Tibial nerve (tissue), 4 donors: ENCODE measurements around the gene TUBB3. TPM values are rescaled to one million over a fixed set of nuclear protein-coding genes. Genes with fewer than 3 reads are reported as not detected.

Source experiments
- DNase-seq, 2 donors: peaks; one replicate each; pipeline ENCODE4 v3.0.0-alpha.2; 2019; ENCODE audit warnings: low spot score in 2 of 2
- H3K27ac ChIP-seq, 4 donors: fragments of 200-600 bp; sonication (generic) in 3 of 4; one replicate each; pipeline ENCODE4 v1.5.1; 2017 to 2019; ENCODE audit warnings: mild to moderate bottlenecking in 1 of 4
- H3K27me3 ChIP-seq, 2 donors: fragments of 200-600 bp; sonication (generic) in 1 of 2; one replicate each; pipeline versions ENCODE4 v1.5.1 to v1.6.0; 2017 to 2019
- H3K36me3 ChIP-seq, 3 donors: fragments of 200-600 bp; sonication (generic); one replicate each; pipeline ENCODE4 v1.5.1; 2018 to 2019
- H3K4me1 ChIP-seq, 4 donors: fragments of 200-600 bp; sonication (generic) in 3 of 4; one replicate each; pipeline ENCODE4 v1.5.1; 2017 to 2019
- H3K4me3 ChIP-seq, 4 donors: fragments of 200-600 bp; sonication (generic) in 3 of 4; one replicate each; pipeline ENCODE4 v1.5.1; 2017 to 2019; ENCODE audit warnings: mild to moderate bottlenecking in 1 of 4, moderate library complexity in 1 of 4
- H3K9me3 ChIP-seq, 4 donors: fragments of 200-600 bp; sonication (generic) in 3 of 4; one replicate each; pipeline ENCODE4 v1.5.1; 2017 to 2019
- CTCF ChIP-seq, 5 experiments: fragments of 200-600 bp in 3 of 5; fragments of 450-650 bp in 2 of 5; sonication (generic) in 3 of 5; IDR thresholded peaks; one replicate each; pipeline ENCODE4 v1.5.1; 2016 to 2019; ENCODE audit warnings: antibody characterized with exemption in 5 of 5, mild to moderate bottlenecking in 3 of 5, moderate library complexity in 2 of 5
- EP300 ChIP-seq, 2 donors: sonication (generic); formaldehyde crosslinking; IDR thresholded peaks; one replicate each; pipeline ENCODE4 v1.6.1; 2017; ENCODE audit warnings: antibody characterized with exemption in 2 of 2, mild to moderate bottlenecking in 1 of 2
- POLR2A ChIP-seq, 2 donors: fragments of 450-650 bp; IDR thresholded peaks; one replicate each; pipeline ENCODE4 v1.6.1; 2017; ENCODE audit warnings: antibody characterized with exemption in 2 of 2, mild to moderate bottlenecking in 2 of 2, moderate library complexity in 2 of 2
- WGBS, 2 donors: methylation state at CpG; one replicate each; pipeline ENCODE4 v1.1.5; 2018; 5-methylcytosine and 5-hydroxymethylcytosine counted together
- total RNA-seq, 4 donors: library from RNA; depleted of rRNA; stranded (reverse); fragments of >200 nt; gene quantifications; one replicate each; pipeline ENCODE4 v1.1.0, GENCODE V29; 2016

TUBB3 gene
- total RNA-seq, 4 donors from 2014 or later: 0.59 to 12.0 (median 3.5) TPM; not detected in 1

DNA sequence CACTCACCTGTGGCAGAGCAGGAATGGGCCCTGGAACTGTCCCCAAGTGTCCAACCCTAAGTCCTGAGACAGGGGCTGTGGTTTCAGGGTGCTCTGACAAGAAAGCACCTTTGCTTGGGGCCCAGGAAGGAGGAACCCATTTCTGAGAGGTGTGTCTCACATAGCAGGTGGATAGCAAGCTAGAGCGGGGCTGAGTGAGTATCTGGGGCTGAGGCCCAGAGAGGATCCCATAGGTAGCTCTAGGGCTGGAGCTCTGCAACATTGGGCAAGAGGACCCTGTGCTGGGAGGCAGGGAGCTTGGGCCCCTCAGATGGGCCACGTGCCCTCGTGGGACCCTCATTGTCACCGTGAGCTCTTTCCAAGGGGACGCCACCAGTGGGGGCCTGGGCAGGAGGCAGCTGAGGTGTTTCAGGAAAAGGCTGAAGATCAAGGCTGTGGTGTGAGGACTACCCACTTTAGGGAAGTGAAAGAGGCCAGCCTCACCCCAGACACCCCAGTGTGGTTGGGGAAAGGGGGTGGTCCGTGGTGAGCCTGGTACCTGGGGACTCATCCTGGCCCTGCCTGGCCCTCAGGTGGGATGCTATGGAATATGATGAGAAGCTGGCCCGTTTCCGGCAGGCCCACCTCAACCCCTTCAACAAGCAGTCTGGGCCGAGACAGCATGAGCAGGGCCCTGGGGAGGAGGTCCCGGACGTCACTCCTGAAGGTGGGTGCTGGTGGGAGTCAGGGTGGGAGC lies 30.7 kb downstream of the TUBB3 start:
- Histone ChIP-seq H3K9me3 (no peaks in the 10 kb centered on the region), H3K36me3 (peaks cover 0 to 60% (median 0%) of the 10 kb centered on the region in 3 donors), H3K4me3 (no peak overlapping the region), H3K27me3 (no peaks in the 10 kb centered on the region), H3K4me1 (peaks cover 0 to 13% (median 4%) of the 10 kb centered on the region in 4 donors), H3K27ac (no peak overlapping the region)
- TF ChIP-seq CTCF (IDR thresholded peaks at IDR 0.05) (no peak), POLR2A (IDR thresholded peaks at IDR 0.05) (no peak), EP300 (IDR thresholded peaks at IDR 0.05) (no peak)
- 92 to 95% methylated on average over 9 to 11 of the region's 11 CpGs for WGBS, 2 donors
- no peak for DNase-seq

DNA sequence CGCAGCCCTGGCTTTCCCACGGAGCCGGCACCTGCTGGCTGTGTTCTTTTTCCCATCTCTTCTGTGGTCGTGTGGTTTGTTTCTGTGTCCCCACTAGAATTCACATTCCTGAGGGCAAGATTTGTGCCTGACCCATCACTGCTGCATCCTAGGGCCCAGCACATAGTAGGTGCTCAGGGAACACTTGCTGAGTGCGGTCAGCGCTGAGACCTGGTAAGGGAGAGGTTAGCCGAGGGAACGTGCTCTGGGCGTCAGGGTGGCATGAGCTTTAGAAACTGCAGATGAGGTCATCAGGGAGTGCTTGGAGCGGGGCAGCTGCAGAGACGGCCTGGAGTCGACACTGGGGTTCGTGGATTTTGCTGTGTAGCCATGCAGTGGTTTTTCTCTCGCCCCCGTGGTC lies 31.3 kb downstream of the TUBB3 start:
- no peak overlapping the region for H3K4me3 ChIP-seq
- no peaks in the 10 kb centered on the region for H3K27me3 ChIP-seq
- WGBS, 2 donors: 91 to 92% methylated on average over 15 of the region's 15 CpGs
- peaks cover 0 to 8% (median 2%) of the 10 kb centered on the region in 4 donors for H3K4me1 ChIP-seq
- TF ChIP-seq EP300 (IDR thresholded peaks at IDR 0.05) (no peak), POLR2A (IDR thresholded peaks at IDR 0.05) (no peak), CTCF (IDR thresholded peaks at IDR 0.05) (no peak)
- no peaks in the 10 kb centered on the region for H3K9me3 ChIP-seq
- peaks cover 0 to 67% (median 0%) of the 10 kb centered on the region in 3 donors for H3K36me3 ChIP-seq
- H3K27ac ChIP-seq: no peak overlapping the region
- DNase-seq: no peak

DNA sequence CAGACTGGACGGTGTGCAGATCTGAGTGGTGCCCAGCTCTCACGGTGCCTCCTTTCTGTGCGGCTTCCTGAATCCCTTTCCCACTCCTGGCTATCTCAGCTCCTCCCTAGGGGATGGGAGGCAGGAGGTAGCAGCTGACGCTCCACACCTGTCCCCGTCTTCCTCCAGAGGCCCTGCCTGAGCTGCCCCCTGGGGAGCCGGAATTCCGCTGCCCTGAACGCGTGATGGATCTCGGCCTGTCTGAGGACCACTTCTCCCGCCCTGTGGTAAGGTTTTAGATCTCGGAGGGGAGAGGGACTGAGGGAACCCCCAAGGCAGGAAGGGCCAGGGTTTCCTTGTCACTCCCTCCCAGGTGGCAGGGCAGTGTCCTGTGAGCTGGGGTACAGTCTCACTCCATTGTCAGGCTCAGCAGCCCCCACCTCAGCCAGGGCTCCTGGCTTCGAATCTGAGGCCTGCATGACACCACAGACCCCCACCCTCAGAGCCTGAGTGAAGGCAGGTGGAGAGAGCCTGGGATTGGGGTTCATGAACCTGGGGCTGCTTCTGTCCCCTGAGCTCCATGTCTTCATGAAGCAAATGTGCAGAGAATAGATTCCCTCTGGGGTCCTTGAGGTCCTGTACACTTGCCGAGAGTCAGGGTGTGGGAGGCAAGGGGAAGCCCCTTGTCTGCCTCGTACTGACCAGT lies 32.0 kb downstream of the TUBB3 start:
- Histone ChIP-seq H3K36me3 (peaks cover 0 to 73% (median 0%) of the 10 kb centered on the region in 3 donors), H3K4me3 (no peak overlapping the region), H3K9me3 (no peaks in the 10 kb centered on the region), H3K27me3 (no peaks in the 10 kb centered on the region), H3K4me1 (peaks cover 0 to 1% (median 0%) of the 10 kb centered on the region in 4 donors), H3K27ac (no peak overlapping the region)
- TF ChIP-seq CTCF (IDR thresholded peaks at IDR 0.05): no peak
- no peak for TF ChIP-seq POLR2A (IDR thresholded peaks at IDR 0.05)
- no peak for TF ChIP-seq EP300 (IDR thresholded peaks at IDR 0.05)
- WGBS, 2 donors: 86 to 90% methylated on average over 13 to 15 of the region's 15 CpGs
- DNase-seq: no peak

- DNase-seq: no peak
- peaks cover 0 to 82% (median 0%) of the 10 kb centered on the region in 3 donors for H3K36me3 ChIP-seq
- H3K27ac ChIP-seq: no peak overlapping the region
- H3K9me3 ChIP-seq: no peaks in the 10 kb centered on the region
- TF ChIP-seq CTCF (IDR thresholded peaks at IDR 0.05): no peak
- no peak for TF ChIP-seq POLR2A (IDR thresholded peaks at IDR 0.05)
- no peak for TF ChIP-seq EP300 (IDR thresholded peaks at IDR 0.05)
- no peaks in the 10 kb centered on the region for H3K27me3 ChIP-seq
- no peak overlapping the region for H3K4me3 ChIP-seq
- H3K4me1 ChIP-seq: no peaks in the 10 kb centered on the region
- WGBS, 2 donors: 87 to 92% methylated on average over 15 of the region's 15 CpGs
Measured at GRCh38 chr16:89956505-89957215, 33.5 kb downstream of the TUBB3 start.
